Effector memory CD4-positive, alpha-beta T cell (primary cell): ENCODE data around the gene RMND1.
"Not testable (repeated sequence)": the region's sequence is repeated elsewhere in the genome, so short reads cannot be mapped to it uniquely, and the experiment has no call there.

Experiments used
- DNase-seq, 3 donors: peaks; one replicate each; pipeline ENCODE4 v3.0.0-alpha.2; 2020
- H3K27ac ChIP-seq: 2 replicates; pipeline ENCODE4 v1.7.0; 2013; ENCODE audit warnings: mild to moderate bottlenecking, low read length, moderate library complexity; ENCODE audit not compliant: insufficient read depth, poor library complexity, severe bottlenecking
- H3K27me3 ChIP-seq: replicated peaks from 2 replicates; pipeline ENCODE4 v1.7.0; 2013; ENCODE audit warnings: mild to moderate bottlenecking, low read length; ENCODE audit not compliant: insufficient read depth, control insufficient read depth, poor library complexity, severe bottlenecking
- H3K36me3 ChIP-seq: 2 replicates; pipeline ENCODE4 v1.7.0; 2013; ENCODE audit warnings: mild to moderate bottlenecking, low read length, moderate library complexity; ENCODE audit not compliant: control insufficient read depth, insufficient read depth
- H3K4me1 ChIP-seq: 2 replicates; pipeline ENCODE4 v1.7.0; 2013; ENCODE audit warnings: low read length, mild to moderate bottlenecking; ENCODE audit not compliant: control insufficient read depth, insufficient read depth, poor library complexity, severe bottlenecking
- H3K4me3 ChIP-seq: 2 replicates; pipeline ENCODE4 v1.7.0; 2013; ENCODE audit warnings: low read length, low read depth, mild to moderate bottlenecking; ENCODE audit not compliant: insufficient read depth, poor library complexity, severe bottlenecking
- H3K9me3 ChIP-seq: 2 replicates; pipeline ENCODE4 v1.7.0; 2013; ENCODE audit warnings: mild to moderate bottlenecking, low read length, moderate library complexity; ENCODE audit not compliant: control insufficient read depth

RMND1 gene

GRCh38 chr6:151357758-151358436 lies 94.0 kb downstream of the RMND1 start:
- Histone ChIP-seq H3K27ac (no peak overlapping the region), H3K27me3 (no peaks in the 10 kb centered on the region), H3K36me3 (peaks cover 10% of the 10 kb centered on the region), H3K4me1 (no peaks in the 10 kb centered on the region), H3K4me3 (no peak overlapping the region), H3K9me3 (no peaks in the 10 kb centered on the region)
- no peak for DNase-seq

DNA sequence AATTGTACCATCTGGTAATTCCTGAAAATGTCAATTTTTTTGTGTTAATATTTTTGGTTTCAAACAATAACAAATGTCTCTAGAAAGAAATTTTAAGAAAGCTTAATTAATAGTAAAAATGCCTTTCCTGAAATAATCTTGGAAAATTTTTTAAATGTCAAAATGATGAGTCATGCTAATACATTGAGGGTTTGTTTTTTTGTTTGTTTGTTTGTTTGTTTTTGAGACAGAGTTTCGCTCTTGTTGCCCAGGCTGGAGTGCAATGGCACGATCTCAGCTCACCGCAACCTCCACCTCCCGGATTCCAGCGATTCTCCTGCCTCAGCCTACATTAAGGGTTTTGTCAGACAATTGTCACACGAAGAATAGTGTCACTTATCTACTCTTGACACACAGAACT lies 94.9 kb downstream of the RMND1 start:
- not testable (repeated sequence) for H3K27ac ChIP-seq, DNase-seq, H3K4me1 ChIP-seq, H3K36me3 ChIP-seq, H3K27me3 ChIP-seq, H3K9me3 ChIP-seq, H3K4me3 ChIP-seq
